ENCODE measurements around the gene SSRP1.

Gene SSRP1

DNA sequence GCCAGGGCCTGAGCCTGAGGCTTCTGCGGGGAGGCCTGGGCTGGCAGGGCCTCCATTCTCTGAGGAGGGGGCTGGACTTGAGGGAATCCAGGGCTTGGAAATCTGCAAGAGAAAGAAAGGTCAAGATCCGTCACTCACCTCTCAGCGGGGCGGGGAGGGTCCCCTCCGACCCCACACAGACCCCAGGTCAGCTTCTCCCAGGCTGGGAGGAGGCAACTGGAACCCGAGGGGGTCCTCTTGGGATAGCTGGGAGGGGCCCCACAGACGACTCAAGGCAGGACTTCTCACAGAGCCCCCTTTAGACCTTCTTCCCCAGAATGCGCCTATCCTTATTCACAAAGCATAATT lies 21.9 kb downstream of the SSRP1 start:
- DNase-seq: no peak

DNA sequence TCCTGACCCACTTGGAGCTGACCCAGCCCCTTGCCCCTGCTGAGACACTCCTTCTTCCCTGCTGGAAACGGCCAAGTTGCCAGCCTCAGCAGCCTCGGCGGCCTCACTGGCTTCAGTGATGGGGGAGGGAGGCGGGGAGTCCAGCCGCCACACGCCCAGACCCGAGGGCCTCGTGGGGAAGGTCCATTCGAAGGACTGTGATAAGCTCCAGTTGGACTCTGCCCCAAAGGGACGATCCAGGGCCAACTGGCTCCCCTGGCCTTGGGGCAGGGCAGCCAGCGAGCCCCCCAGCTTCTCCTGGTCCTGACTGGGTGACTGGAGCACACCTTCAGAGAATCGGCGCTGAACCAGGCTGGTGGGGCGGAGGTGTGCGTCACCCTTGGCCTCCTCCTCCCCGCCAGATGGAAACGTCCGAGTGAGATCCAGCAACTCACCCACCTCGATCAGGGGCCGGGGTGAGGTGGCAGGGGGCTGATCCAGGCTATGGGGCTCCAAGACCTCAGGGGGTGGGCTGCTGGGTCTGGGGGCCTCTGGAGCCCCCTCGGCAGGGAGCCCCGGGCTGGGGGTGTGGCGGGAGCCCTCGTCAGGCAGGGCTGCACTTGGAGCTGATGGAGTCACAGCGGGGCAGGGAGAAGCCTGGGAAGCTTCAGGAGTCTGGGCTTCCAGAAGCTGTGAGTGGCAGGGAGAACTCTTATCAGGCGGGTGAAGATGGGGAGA lies 22.5 kb downstream of the SSRP1 start:
- DNase-seq: no peak

- DNase-seq: no peak
These were observed 23.1 kb downstream of the SSRP1 start for GRCh38 chr11:57312511-57313021.

DNA sequence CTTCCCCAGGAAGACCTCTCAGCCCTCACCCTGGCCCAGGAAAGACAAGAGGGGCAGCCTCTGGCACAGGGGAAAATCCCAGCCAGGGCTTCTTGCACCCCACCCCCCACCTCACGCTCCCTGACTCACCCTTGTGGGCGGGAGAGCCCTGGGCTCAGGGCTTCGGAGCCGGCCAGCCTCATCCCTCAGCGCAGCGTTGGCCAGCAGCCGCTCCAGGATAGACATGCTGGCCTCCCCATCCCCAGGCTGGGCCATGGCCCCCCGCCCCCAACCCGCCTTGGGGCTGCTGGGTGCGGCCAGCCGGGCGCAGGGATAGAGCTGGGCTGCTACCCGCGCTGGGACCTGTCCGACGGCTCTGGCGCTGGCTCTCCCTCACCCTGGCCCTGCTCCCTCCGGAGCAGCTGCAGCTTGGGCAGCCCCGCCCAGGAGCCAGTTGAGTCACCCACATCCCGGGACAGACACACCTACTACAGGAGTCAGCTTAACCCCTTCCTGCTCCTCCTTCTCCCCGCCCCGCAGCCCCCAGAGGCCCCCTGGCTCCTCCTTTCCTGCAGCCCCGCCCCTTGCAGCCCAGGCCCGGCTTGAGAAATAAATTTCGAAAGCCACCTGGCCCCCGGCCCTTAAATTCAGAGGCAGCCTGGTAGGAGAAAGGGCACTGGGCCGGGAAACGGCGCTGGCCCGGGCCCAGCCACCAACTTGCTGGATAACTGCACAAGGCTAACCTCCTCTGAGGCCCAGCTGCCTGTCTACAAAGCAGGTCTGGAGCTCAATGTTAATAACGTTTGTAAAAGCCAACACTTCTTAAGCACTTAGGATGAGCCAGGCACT lies 24.4 kb downstream of the SSRP1 start:
- peak; percentile 92 for DNase-seq

DNA sequence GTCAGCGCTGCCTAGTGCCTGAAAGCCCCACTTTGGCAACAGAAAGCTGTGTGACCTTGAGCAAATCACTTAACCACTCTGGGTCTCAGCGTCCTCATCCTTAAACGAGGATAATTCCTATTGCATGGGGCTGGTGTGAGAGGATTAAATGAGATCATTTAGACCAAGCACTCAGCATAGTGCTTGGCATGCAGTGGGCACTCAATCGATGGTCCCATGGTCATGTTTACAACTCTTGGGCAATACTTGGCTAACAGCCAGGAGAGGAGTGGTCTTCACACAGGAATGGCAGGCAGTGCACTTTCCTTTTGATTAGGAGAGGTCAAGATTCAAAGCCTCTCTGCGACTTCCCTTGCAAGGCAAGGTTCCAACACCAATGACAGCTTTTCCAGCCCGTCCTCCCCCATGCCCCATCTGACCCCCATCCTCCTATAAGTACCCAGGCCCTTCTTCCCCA lies 25.0 kb downstream of the SSRP1 start:
- no peak for DNase-seq

GRCh38 chr11:57310091-57310490 lies 25.6 kb downstream of the SSRP1 start:
- no peak for DNase-seq

- no peak for DNase-seq
These were observed 26.3 kb downstream of the SSRP1 start for GRCh38 chr11:57309106-57310059.

- no peak for DNase-seq
These were observed 27.1 kb downstream of the SSRP1 start for GRCh38 chr11:57308426-57309060.

GRCh38 chr11:57307666-57308270 lies 27.9 kb downstream of the SSRP1 start:
- no peak for DNase-seq

DNA sequence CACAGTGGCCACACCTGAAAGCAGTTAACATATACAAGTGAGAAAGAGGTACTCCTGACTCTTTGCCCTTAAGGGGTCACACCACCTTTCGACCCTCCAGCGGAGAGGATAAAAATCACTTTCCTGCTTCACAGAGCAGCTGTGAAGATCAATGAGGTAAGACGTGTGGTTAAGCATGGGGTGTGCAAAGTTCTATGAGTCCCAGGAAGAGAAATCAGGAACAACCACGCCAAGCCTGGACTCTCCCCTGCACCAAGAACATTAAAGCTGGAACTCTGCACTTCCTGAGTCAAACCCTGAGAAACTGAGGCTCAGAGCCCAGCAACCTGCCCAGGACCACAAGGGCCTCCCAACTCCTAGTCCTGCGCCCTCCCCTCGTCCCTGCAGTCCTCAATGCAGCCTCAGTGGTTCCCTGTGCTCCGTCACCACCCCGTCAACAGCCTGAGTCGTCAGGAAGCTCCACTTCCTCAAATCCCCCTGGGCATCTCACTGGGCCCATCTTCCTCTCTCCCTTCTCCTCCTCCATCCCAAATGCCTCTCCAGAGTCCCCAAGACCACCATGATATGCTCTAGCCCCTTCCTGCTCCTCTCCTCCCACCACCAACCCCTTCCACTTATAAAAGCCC lies 28.6 kb downstream of the SSRP1 start:
- DNase-seq: no peak

GRCh38 chr11:57306161-57306876 lies 29.4 kb downstream of the SSRP1 start:
- no peak for DNase-seq

DNA sequence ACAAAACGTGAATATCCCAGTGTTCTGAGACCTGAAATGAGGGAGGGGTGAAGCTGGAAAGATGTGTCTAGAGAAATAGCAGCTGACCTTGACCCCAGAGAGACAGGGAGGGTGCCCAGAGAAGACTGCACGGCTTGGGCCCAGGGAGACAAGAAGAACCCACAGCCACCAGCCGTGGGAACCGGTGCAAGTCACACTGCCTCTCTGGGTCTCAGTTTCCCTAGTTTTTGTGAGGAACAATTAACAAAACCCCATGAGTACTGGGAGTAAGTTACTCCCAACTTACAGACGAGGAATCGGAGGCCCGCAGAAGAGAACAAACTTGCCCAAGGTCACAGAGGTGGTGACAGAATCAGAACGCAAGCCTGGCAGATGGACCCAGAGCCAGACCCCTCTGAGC lies 30.2 kb downstream of the SSRP1 start:
- no peak for DNase-seq

DNA sequence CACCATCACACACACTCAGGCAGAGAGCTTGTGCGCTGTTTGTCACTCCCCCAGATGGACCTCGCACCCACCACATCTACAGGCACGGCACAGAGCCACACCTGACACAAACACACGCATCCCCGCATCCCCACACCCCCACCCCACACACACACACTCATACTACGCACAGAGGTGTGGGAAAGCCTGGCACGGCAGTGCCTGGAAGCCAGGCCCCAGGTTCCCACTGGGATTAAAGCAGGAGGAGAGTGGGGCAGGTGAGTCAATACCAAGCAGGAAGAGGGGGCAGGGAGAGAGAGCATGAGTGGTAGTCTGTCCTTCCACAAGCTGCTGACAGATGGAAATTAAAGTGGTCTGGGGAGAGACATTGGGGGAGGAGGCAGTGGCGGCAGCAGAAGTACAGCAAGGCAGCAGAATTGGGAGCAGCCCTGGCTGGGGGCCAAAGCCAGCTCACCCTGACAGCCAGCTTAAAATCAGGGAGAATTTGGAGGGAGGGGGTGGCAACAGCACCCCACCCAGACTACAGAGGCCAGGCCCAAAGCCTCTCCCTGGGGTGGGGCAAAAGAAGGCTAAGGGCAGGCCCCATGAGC lies 31.6 kb downstream of the SSRP1 start:
- no peak for DNase-seq

- DNase-seq: no peak
These were observed 32.3 kb downstream of the SSRP1 start for GRCh38 chr11:57303280-57303989.

- DNase-seq: no peak
These were observed 33.2 kb downstream of the SSRP1 start for GRCh38 chr11:57302489-57302888.

DNA sequence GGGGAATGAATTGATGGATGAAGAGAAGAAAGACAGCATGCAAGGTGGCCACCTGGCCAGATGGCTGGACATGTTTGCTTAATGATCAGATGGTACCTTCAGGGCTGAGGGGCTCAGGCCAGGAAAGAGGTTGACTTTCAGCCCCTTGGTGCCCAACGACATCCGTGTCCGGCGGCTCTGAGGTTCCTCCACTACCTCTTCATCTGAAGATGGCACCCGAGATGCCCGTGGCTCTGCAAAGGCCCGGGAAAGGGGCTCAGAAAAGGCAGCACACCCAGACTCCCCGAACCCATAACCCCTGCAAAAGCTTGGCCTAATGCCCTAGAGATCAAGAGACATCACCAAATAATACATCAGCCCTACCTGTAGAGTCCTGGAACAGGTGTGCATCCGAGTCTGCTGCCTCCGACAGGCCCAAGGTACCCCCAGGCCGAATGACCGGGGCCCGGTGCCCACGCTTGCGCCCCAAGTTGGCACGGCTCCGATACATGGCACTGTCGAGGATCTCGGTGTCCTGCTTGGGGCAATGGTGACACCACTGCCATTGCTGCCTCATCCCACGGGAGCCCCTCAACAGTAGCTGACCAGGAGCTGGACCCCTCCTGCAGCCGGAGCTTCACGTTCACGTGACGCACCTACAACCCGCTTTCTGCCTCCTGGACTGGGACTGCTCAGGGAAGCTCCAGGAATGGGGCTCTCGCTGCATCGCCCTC lies 33.8 kb downstream of the SSRP1 start:
- DNase-seq: no peak

- DNase-seq: no peak
These were observed 34.9 kb downstream of the SSRP1 start for GRCh38 chr11:57300785-57301184.

- no peak for DNase-seq
These were observed 36.4 kb downstream of the SSRP1 start for GRCh38 chr11:57299150-57299737.

GRCh38 chr11:57297221-57297620 lies 38.5 kb downstream of the SSRP1 start:
- no peak for DNase-seq
